Colonic mucosa (tissue), 4 donors: ENCODE data around the gene PNKD. TPM values are rescaled to one million over a fixed set of nuclear protein-coding genes. Genes with fewer than 3 reads are reported as not detected.
"Not testable (repeated sequence)": the region's sequence is repeated elsewhere in the genome, so short reads cannot be mapped to it uniquely, and the experiment has no call there.

ENCODE experiments used
- DNase-seq: peaks from one replicate; pipeline ENCODE4 v3.0.0-alpha.2; 2020
- H3K27ac ChIP-seq: fragments of 200-600 bp; one replicate; pipeline ENCODE4 v1.8.0; 2021
- H3K27me3 ChIP-seq: fragments of 200-600 bp; one replicate; pipeline ENCODE4 v1.8.0; 2021
- H3K36me3 ChIP-seq: fragments of 200-600 bp; one replicate; pipeline ENCODE4 v1.8.0; 2021
- H3K4me1 ChIP-seq: fragments of 200-600 bp; one replicate; pipeline ENCODE4 v1.8.0; 2021; ENCODE audit warnings: mild to moderate bottlenecking
- H3K4me3 ChIP-seq: fragments of 200-600 bp; one replicate; pipeline ENCODE4 v1.8.0; 2021
- H3K9ac ChIP-seq, 2 donors: one replicate each; pipeline ENCODE4 v1.7.0; 2013; ENCODE audit warnings: control low read depth in 2 of 2, low read depth in 2 of 2, low read length in 2 of 2
- H3K9me3 ChIP-seq: fragments of 200-600 bp; one replicate; pipeline ENCODE4 v1.8.0; 2021
- intact Hi-C: fragments of 100-400 bp; cut with DNase I; formaldehyde crosslinking; loops from one replicate; pipeline ENCODE4 v1.14.1; 2022
- total RNA-seq, 2 donors: library from RNA; stranded (reverse); fragmentation: NEBNext Ultra II Directional in 1 of 2; extraction: Animal tissue kit (Norgen Biotek cat#: 25700) in 1 of 2; gene quantifications; one replicate each; pipeline ENCODE4 v1.2.1, GENCODE V29; 2021
- TF ChIP-seq, protein P1 (sequence below): fragments of 200-600 bp; IDR thresholded peaks from one replicate; pipeline ENCODE4 v1.8.0; 2022; ENCODE audit warnings: antibody characterized with exemption, mild to moderate bottlenecking
- donor health status: healthy.
- donor health status: DM: no; HTN: no; CAD: no.
- donor health status: DM: no; HTN: no; CAD: no.

Gene PNKD
- total RNA-seq, 2 donors from 2014 or later: 109 to 136 TPM

DNA sequence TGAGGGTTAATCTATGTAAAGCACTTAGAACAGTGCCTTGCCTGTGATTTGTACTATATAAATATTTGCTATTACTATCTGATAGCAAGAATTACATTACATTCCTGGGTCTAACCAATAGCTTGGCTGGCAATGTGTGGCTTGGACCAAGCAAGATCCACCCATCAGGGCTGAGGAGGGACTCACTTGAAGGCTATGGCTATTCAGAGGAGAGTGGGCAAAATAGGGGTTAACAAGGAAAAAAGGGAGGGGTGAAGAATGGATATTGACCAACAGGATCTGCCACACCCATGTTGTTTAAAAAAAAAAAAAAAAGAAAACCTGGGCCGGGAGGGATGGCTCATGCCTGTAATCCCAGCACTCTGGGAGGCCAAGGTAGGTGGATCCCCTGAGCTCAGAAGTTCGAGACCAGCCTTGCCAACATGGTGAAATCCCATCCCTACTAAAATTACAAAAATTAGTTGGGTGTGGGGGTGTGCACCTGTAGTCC is 42.0 kb downstream of the PNKD start:
- Histone ChIP-seq H3K36me3 (no peaks in the 10 kb centered on the region), H3K4me1 (no peaks in the 10 kb centered on the region), H3K9me3 (no peaks in the 10 kb centered on the region), H3K9ac (peak overlapping the region in 1 of 2 donors; percentile 46), H3K4me3 (no peak overlapping the region), H3K27ac (peak overlapping the region; percentile 75), H3K27me3 (no peaks in the 10 kb centered on the region)
- peak; percentile 57 for DNase-seq
- TF ChIP-seq, protein P1, sequence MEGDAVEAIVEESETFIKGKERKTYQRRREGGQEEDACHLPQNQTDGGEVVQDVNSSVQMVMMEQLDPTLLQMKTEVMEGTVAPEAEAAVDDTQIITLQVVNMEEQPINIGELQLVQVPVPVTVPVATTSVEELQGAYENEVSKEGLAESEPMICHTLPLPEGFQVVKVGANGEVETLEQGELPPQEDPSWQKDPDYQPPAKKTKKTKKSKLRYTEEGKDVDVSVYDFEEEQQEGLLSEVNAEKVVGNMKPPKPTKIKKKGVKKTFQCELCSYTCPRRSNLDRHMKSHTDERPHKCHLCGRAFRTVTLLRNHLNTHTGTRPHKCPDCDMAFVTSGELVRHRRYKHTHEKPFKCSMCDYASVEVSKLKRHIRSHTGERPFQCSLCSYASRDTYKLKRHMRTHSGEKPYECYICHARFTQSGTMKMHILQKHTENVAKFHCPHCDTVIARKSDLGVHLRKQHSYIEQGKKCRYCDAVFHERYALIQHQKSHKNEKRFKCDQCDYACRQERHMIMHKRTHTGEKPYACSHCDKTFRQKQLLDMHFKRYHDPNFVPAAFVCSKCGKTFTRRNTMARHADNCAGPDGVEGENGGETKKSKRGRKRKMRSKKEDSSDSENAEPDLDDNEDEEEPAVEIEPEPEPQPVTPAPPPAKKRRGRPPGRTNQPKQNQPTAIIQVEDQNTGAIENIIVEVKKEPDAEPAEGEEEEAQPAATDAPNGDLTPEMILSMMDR: no peak
- intact Hi-C loops: no loop called here

DNA sequence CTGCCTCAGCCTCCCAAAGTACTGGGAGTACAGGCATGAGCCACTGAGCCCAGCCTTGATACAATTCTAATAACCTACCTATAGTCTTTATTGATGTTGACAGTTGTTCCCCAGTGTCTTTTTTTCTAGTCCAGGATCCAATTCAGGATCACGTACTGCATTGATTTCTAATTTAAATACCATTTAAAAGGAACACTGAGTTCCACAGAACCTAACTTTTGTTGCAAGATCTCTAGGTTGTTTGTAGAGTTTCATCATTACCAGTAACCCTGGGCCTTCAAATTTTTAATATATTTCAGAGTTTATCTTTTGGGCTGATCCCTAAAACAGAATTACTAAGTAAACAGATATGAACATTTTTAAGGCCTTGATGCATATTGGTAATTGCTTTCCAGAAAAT is 43.0 kb downstream of the PNKD start:
- TF ChIP-seq, protein P1: no peak
- Histone ChIP-seq H3K36me3 (no peaks in the 10 kb centered on the region), H3K4me3 (no peak overlapping the region), H3K9me3 (no peaks in the 10 kb centered on the region), H3K27me3 (no peaks in the 10 kb centered on the region), H3K27ac (no peak overlapping the region), H3K4me1 (no peaks in the 10 kb centered on the region), H3K9ac (no peak overlapping the region)
- intact Hi-C loops: no loop called here
- DNase-seq: no peak

- H3K9me3 ChIP-seq, intact Hi-C loops, H3K36me3 ChIP-seq, H3K9ac ChIP-seq, H3K27ac ChIP-seq, H3K4me1 ChIP-seq, DNase-seq, H3K4me3 ChIP-seq, H3K27me3 ChIP-seq: not testable (repeated sequence)
Observed at GRCh38 chr2:218314764-218315163, 44.4 kb downstream of the PNKD start.

- Histone ChIP-seq H3K4me1 (no peaks in the 10 kb centered on the region), H3K4me3 (no peak overlapping the region), H3K9ac (no peak overlapping the region), H3K9me3 (no peaks in the 10 kb centered on the region), H3K27ac (peak overlapping the region; percentile 13), H3K36me3 (no peaks in the 10 kb centered on the region), H3K27me3 (no peaks in the 10 kb centered on the region)
- no peak for DNase-seq
- intact Hi-C loops: no loop called here
- TF ChIP-seq, protein P1: no peak
Observed at GRCh38 chr2:218315397-218315796, 45.1 kb downstream of the PNKD start.

GRCh38 chr2:218317303-218317630 is 46.9 kb downstream of the PNKD start:
- intact Hi-C loops: no loop called here
- H3K4me3 ChIP-seq: no peak overlapping the region
- no peak for DNase-seq
- H3K36me3 ChIP-seq: no peaks in the 10 kb centered on the region
- H3K4me1 ChIP-seq: peaks cover 3% of the 10 kb centered on the region
- no peak overlapping the region for H3K9ac ChIP-seq
- no peaks in the 10 kb centered on the region for H3K9me3 ChIP-seq
- TF ChIP-seq, protein P1: no peak
- no peak overlapping the region for H3K27ac ChIP-seq
- no peaks in the 10 kb centered on the region for H3K27me3 ChIP-seq

DNA sequence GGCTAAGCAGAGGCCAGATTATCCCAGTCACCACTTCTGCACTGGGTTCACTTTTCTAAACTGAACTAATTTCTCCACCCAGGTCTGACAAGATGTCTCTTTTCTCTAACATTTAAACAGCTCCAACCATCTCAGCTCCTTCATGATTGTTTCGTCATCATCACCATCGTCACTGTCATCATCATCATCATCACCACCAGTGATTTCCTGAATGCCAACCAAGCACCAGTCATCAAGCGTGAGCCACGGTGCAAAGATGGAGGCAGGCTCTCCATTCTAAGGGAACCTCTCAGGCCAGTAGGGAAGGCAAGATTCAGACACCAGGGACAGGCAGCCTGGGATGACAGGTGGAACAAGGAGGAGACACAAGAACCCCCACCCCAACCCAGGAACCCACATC is 47.5 kb downstream of the PNKD start:
- Histone ChIP-seq H3K9me3 (no peaks in the 10 kb centered on the region), H3K27ac (no peak overlapping the region), H3K36me3 (no peaks in the 10 kb centered on the region), H3K4me3 (no peak overlapping the region), H3K9ac (no peak overlapping the region), H3K4me1 (peaks cover 3% of the 10 kb centered on the region), H3K27me3 (no peaks in the 10 kb centered on the region)
- intact Hi-C loops: no loop called here
- no peak for DNase-seq
- TF ChIP-seq, protein P1: no peak
